GM18517 (cell line): ENCODE results near the gene PDK4.

Experiments used
- ATAC-seq: cut with Tn5 transposase; IDR thresholded peaks from one replicate; pipeline ENCODE4 v1.9.1; 2021; ENCODE audit warnings: mild to moderate bottlenecking, moderate library complexity; ENCODE audit not compliant: unreplicated experiment

Gene PDK4

GRCh38 chr7:95535662-95536061 is 60.7 kb downstream of the PDK4 start:
- no peak for ATAC-seq

GRCh38 chr7:95534796-95535195 is 61.5 kb downstream of the PDK4 start:
- no peak for ATAC-seq
